Activated naive CD8-positive, alpha-beta T cell treated with anti-CD3 and anti-CD28 coated beads, Interleukin-2, amount 50 U/mL, for 16 hours (primary cell): Measurements from ENCODE around the gene ASIC4.

Experiments used
- DNase-seq: peaks from one replicate; pipeline ENCODE4 v3.0.0-alpha.2; 2020; ENCODE audit warnings: low read depth, low spot score

ASIC4 gene

GRCh38 chr2:219498280-219499057 lies 15.8 kb upstream of the ASIC4 start, which contains the start of gene GMPPA:
TSS of gene GMPPA (plus strand) at chr2:219498891. CDS start at chr2:219499976, 1,085 bp downstream.
- DNase-seq = peak; percentile 87

- DNase-seq = no peak
These were observed 15.3 kb upstream of the ASIC4 start for GRCh38 chr2:219499058-219499307.

GRCh38 chr2:219499555-219499954 lies 14.7 kb upstream of the ASIC4 start:
- DNase-seq = no peak

GRCh38 chr2:219500135-219500534 lies 14.1 kb upstream of the ASIC4 start:
- no peak for DNase-seq

GRCh38 chr2:219501849-219502248 lies 12.4 kb upstream of the ASIC4 start:
- DNase-seq = no peak

GRCh38 chr2:219502618-219503017 lies 11.7 kb upstream of the ASIC4 start:
- no peak for DNase-seq

- no peak for DNase-seq
These were observed 8.7 kb upstream of the ASIC4 start for GRCh38 chr2:219505585-219505984.

GRCh38 chr2:219506153-219506801 lies 8.0 kb upstream of the ASIC4 start:
- no peak for DNase-seq

GRCh38 chr2:219506802-219507526 lies 7.3 kb upstream of the ASIC4 start:
- DNase-seq = no peak

- DNase-seq = no peak
These were observed 6.5 kb upstream of the ASIC4 start for GRCh38 chr2:219507581-219508443.

GRCh38 chr2:219508444-219508734 lies 5.9 kb upstream of the ASIC4 start:
- no peak for DNase-seq

GRCh38 chr2:219508971-219509779 lies 5.1 kb upstream of the ASIC4 start:
- no peak for DNase-seq

GRCh38 chr2:219509780-219510511 lies 4.3 kb upstream of the ASIC4 start:
- no peak for DNase-seq

- DNase-seq = no peak
These were observed 3.7 kb upstream of the ASIC4 start for GRCh38 chr2:219510512-219511135.

- no peak for DNase-seq
These were observed 2.5 kb upstream of the ASIC4 start for GRCh38 chr2:219511547-219512325.

GRCh38 chr2:219512524-219513216 lies 1.6 kb upstream of the ASIC4 start:
- DNase-seq = no peak

GRCh38 chr2:219513787-219514186 lies 495 bp upstream of the ASIC4 start:
- no peak for DNase-seq

- no peak for DNase-seq
These were observed 554 bp downstream of the ASIC4 start for GRCh38 chr2:219514836-219515235.
